Measurements from ENCODE around the gene ABCC1. TPM values are rescaled to one million over a fixed set of nuclear protein-coding genes. Genes with fewer than 3 reads are reported as not detected.

Gene ABCC1
- total and polyA plus RNA-seq, 12 donors: 12.4 to 38.8 (median 28.0) TPM

DNA sequence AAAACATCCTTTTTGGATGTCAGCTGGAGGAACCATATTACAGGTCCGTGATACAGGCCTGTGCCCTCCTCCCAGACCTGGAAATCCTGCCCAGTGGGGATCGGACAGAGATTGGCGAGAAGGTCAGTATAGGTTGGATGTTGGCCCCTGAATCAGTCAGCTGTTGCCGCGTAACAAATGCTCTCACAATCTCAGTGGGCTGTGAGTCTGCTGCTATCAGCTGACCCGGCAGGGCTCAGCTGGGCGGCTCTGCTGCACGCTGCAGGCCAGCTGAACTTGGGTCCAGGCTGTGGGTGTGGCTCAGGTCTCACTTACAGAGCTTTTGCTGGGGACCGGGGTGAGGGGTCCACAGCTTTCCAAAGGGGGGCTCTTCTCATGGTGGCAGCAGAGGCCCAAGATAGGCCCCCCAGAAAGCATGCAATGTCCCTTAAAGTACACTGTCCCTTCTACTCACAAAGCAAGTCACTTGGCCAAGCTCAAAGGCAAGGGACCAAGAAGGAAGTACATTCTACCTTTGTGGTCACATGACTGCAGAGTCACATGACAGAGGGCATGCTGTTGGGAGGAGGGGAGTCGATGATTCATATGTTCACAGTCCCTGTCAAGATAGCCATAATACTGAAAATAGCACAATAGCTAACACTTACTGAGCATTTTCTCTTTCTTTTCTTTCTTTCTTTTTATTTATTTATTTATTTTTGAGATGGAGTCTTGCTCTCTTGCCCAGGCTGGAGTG, 134.2 kb downstream of the ABCC1 start:
- peaks cover 0 to 4% of the 10 kb centered on the region in 2 donors for H3K4me1 ChIP-seq (replicated peaks in 1 of 2)
- no peaks in the 10 kb centered on the region for H3K27me3 ChIP-seq
- WGBS, 4 donors: 95 to 98% (median 97%) methylated on average over 7 to 10 of the region's 10 CpGs
- no peak for DNase-seq
- H3K9me3 ChIP-seq (replicated peaks in 1 of 3): peaks cover 0 to 6% (median 0%) of the 10 kb centered on the region in 3 donors
- no peak overlapping the region for H3K27ac ChIP-seq
- intact Hi-C loops (cut with DNase I): no loop called here
- TF ChIP-seq, protein P1, sequence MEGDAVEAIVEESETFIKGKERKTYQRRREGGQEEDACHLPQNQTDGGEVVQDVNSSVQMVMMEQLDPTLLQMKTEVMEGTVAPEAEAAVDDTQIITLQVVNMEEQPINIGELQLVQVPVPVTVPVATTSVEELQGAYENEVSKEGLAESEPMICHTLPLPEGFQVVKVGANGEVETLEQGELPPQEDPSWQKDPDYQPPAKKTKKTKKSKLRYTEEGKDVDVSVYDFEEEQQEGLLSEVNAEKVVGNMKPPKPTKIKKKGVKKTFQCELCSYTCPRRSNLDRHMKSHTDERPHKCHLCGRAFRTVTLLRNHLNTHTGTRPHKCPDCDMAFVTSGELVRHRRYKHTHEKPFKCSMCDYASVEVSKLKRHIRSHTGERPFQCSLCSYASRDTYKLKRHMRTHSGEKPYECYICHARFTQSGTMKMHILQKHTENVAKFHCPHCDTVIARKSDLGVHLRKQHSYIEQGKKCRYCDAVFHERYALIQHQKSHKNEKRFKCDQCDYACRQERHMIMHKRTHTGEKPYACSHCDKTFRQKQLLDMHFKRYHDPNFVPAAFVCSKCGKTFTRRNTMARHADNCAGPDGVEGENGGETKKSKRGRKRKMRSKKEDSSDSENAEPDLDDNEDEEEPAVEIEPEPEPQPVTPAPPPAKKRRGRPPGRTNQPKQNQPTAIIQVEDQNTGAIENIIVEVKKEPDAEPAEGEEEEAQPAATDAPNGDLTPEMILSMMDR (IDR thresholded peaks at IDR 0.05): no peak
- TF ChIP-seq POLR2A (IDR thresholded peaks at IDR 0.05): no peak
- peaks cover 0 to 51% of the 10 kb centered on the region in 2 donors for H3K36me3 ChIP-seq (replicated peaks in 1 of 2)
- H3K4me3 ChIP-seq: no peak overlapping the region

DNA sequence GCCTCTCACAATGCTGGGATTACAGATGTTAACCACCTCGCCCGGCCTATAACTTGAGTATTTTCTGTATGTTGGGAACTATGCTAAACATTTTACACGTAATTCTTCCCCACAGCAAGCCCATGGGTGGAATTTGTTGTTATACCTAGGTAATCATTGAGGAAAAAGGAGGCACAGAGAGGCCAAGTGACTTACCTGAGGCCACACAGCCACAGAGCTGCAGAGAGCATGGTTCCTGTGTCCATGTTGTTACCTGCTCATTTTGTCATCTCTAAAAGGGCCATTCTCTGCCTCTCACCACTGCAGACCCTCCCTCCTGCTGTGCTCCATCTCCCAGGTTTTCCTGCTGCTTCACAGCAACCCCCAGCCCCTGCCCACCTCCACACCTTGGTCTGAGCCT, 135.5 kb downstream of the ABCC1 start:
- Histone ChIP-seq H3K27me3 (no peaks in the 10 kb centered on the region), H3K4me1 (replicated peaks in 1 of 2) (peaks cover 0 to 4% of the 10 kb centered on the region in 2 donors), H3K9me3 (replicated peaks in 1 of 3) (peaks cover 0 to 6% (median 0%) of the 10 kb centered on the region in 3 donors), H3K4me3 (no peak overlapping the region), H3K27ac (no peak overlapping the region), H3K36me3 (replicated peaks in 1 of 2) (peaks cover 0 to 42% of the 10 kb centered on the region in 2 donors)
- no peak for DNase-seq
- intact Hi-C loops (cut with DNase I): no loop called here
- TF ChIP-seq, protein P1 (IDR thresholded peaks at IDR 0.05): no peak
- TF ChIP-seq POLR2A (IDR thresholded peaks at IDR 0.05): no peak
- WGBS, 4 donors: 96 to 100% (median 98%) methylated on average over 3 of the region's 3 CpGs

GRCh38 chr16:16086653-16087446, 137.4 kb downstream of the ABCC1 start:
- no peak for DNase-seq
- TF ChIP-seq, protein P1 (IDR thresholded peaks at IDR 0.05): no peak
- no peak for TF ChIP-seq POLR2A (IDR thresholded peaks at IDR 0.05)
- Histone ChIP-seq H3K36me3 (replicated peaks in 1 of 2) (peaks cover 0 to 49% of the 10 kb centered on the region in 2 donors), H3K4me3 (no peak overlapping the region), H3K9me3 (replicated peaks in 1 of 3) (peaks cover 0 to 6% (median 0%) of the 10 kb centered on the region in 3 donors), H3K4me1 (replicated peaks in 1 of 2) (peaks cover 0 to 4% of the 10 kb centered on the region in 2 donors), H3K27me3 (no peaks in the 10 kb centered on the region), H3K27ac (no peak overlapping the region)
- WGBS, 4 donors: 81 to 93% (median 82%) methylated on average over 18 of the region's 18 CpGs
- intact Hi-C loops (cut with DNase I): no loop called here

- Histone ChIP-seq H3K4me3 (no peak overlapping the region), H3K36me3 (replicated peaks in 1 of 2) (peaks cover 0 to 29% of the 10 kb centered on the region in 2 donors), H3K9me3 (replicated peaks in 1 of 3) (no peaks in the 10 kb centered on the region), H3K27ac (no peak overlapping the region), H3K27me3 (no peaks in the 10 kb centered on the region), H3K4me1 (replicated peaks in 1 of 2) (peaks cover 8 to 17% of the 10 kb centered on the region in 2 donors)
- TF ChIP-seq, protein P1 (IDR thresholded peaks at IDR 0.05): no peak
- no peak for TF ChIP-seq POLR2A (IDR thresholded peaks at IDR 0.05)
- intact Hi-C loops (cut with DNase I): no loop called here
- no peak for DNase-seq
- 90 to 97% (median 95%) methylated on average over 16 to 19 of the region's 19 CpGs for WGBS, 4 donors
Observed at GRCh38 chr16:16090238-16090637, 140.8 kb downstream of the ABCC1 start.

Data from adrenal gland (tissue), 12 donors.